AG10803 (cell line): ENCODE measurements around the gene HHEX.
A peak's percentile ranks its signal among the peaks of the same experiment; 100 is the strongest.

ENCODE experiments used
- DNase-seq: peaks from one replicate; pipeline ENCODE4 v3.0.0; 2010; ENCODE audit warnings: low read depth
- H3K4me3 ChIP-seq: 2 replicates; pipeline ENCODE4 v1.5.1; 2011; ENCODE audit warnings: mild to moderate bottlenecking, low read length, control low read depth
- CTCF ChIP-seq: conservative IDR thresholded peaks from 2 replicates; pipeline ENCODE4 v1.5.1; 2011; ENCODE audit warnings: mild to moderate bottlenecking, low read length, control low read depth, inconsistent platforms

Gene HHEX

GRCh38 chr10:92688573-92688926, 1.2 kb upstream of the HHEX start:
- no peak for DNase-seq

GRCh38 chr10:92688927-92689662, 660 bp upstream of the HHEX start:
- no peak for DNase-seq
- TF ChIP-seq CTCF = no peak
- peak overlapping the region; percentile 55 for H3K4me3 ChIP-seq

More at GRCh38 chr10:92688573-92688926, 1.2 kb upstream of the HHEX start:
- no peak overlapping the region; the same call in 1 of the 2 replicates for H3K4me3 ChIP-seq
- TF ChIP-seq CTCF = no peak

GRCh38 chr10:92690211-92690914, 608 bp downstream of the HHEX start:
- DNase-seq = no peak
- no peak for TF ChIP-seq CTCF
- H3K4me3 ChIP-seq = peak overlapping the region; percentile 46

- no peak overlapping the region for H3K4me3 ChIP-seq
- DNase-seq = no peak
- TF ChIP-seq CTCF = no peak
Measured at GRCh38 chr10:92690915-92691590, 1.3 kb downstream of the HHEX start.

GRCh38 chr10:92691591-92692079, 1.9 kb downstream of the HHEX start:
- DNase-seq = no peak
- no peak for TF ChIP-seq CTCF
- no peak overlapping the region for H3K4me3 ChIP-seq

GRCh38 chr10:92692080-92692671, 2.4 kb downstream of the HHEX start:
- no peak for TF ChIP-seq CTCF
- no peak overlapping the region for H3K4me3 ChIP-seq
- no peak for DNase-seq
